Stimulated activated CD4-positive, alpha-beta T cell treated with anti-CD3 and anti-CD28 coated beads, Interleukin-12 subunit alpha, Interleukin-12 subunit beta, amount 100 ng/mL, for 4 hours (primary cell): ENCODE measurements around the gene IFRD2.
"Not testable (repeated sequence)": the region's sequence is repeated elsewhere in the genome, so short reads cannot be mapped to it uniquely, and the experiment has no call there.

Source experiments
- DNase-seq: peaks from one replicate; pipeline ENCODE4 v3.0.0-alpha.2; 2020

IFRD2 gene

DNA sequence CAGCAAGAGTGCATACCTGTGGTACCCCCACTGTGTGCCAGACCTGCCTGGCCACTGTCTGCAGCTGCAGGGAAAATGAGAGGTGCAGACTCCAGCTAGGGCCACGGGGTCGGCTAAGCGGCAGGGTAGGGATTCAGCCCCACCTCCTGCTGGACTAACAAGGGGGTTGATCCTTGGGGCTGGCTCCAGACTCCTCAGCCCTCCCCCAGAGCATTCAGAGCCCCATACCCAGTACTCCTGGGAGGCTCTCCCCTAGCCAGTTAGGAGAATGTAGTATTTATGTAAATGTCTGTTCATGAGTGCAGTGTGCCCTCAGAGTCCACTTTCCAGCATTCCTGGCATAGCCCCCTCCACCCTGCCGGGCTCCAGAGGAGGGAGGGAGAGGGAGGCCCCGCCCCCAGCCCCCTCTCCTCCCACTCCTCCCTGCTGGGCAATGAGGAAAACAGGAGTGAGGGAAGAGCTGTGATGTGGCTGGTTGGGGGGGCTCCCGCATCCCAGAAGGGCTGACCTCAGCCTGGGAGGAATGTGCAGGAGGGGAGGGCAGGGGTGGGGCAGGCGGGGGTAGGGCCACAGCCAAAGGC is 27.8 kb downstream of the IFRD2 start:
- no peak for DNase-seq

DNA sequence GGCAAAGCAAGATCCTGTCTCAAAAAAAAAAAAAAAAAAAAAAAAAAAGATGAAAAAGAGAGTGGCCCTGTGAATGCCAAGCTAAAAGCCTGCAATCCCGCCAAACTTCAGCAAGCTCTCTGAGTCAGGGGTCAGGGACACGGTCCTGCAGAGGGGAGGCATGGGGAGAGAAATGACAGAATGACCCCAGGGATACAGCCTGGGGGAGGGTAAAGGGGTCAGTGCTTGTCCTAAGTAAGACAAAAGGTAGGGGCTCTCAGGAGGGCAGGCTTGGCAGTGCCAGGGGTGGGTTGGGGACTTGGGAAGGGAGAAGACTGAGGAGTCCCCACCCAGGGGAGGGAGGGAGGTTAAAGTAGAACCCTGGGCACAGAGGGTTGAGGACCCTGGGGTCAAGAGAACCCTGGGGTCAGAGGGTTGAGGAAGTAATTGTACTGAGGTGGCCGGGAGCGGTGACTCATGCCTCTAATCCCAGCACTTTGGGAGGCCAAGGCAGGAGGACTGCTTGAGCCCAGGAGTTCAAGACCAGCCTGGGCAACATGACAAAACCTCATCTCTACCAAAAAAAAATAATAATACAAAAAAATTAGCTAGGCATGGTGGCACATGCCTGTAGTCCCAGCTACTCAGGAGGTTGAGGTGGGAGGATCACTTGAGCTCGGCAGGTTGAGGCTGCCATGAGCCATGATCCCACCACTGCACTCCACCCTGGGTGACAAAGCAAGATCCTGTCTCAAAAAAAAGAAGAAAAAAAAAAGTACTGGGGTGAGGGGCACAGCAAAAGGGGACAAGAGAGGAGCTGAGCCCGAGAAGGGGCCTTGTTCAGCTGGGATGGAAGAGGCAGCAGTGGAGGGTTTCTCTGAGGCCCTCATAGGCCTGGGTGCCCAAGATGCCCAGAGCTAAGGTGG is 28.5 kb downstream of the IFRD2 start:
- no peak for DNase-seq

DNA sequence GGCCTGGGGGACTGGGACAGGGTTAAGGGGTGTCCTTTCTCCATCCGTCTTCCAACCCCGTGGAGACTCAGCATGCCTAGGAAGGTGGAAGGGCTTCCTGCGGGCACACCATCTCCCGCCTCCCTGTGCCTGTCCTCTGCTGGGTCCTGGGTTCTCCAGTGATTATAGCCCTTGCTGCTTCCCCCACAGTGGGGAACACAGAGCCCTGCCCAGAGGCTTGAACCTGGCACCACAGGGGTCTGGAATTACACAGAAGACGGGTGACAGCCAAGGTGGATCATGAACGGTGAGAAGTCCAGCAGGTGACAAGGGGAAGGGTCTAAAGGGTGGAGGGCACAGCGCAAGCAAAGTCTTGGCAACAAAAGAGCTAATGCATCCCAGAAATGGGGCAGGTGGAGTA is 29.5 kb downstream of the IFRD2 start:
- no peak for DNase-seq

- DNase-seq, result not testable (repeated sequence)
Observed at GRCh38 chr3:50262200-50262599, 30.0 kb downstream of the IFRD2 start.

- no peak for DNase-seq
Observed at GRCh38 chr3:50261505-50261904, 30.7 kb downstream of the IFRD2 start.

DNA sequence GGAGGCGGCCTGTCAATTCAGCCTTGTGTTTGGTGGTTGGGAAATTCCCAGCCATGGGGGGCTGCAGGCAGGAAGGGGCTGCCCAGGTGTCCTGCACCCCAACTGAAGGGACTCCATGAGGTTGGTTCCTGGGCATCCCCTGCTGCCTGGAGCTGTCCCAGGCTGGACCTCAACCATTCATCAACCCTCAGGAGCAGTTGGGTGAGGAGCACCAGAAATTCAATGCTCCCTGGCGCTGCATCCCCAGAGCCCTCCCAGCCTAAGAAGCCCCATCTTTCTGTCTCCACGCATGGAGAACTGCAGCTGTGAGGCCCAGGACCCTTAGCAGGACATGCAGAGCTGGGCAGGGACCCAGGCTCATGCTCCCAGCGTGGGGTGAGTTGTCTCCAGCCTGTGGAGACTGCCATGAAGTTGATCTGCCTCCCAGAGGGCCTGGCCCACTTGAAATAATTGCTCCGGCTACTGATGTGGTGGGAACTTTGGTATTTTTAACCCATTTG is 31.2 kb downstream of the IFRD2 start:
- DNase-seq, result no peak

GRCh38 chr3:50260027-50260941 is 31.9 kb downstream of the IFRD2 start:
- DNase-seq, result peak; percentile 83

GRCh38 chr3:50259432-50260026 is 32.7 kb downstream of the IFRD2 start:
- DNase-seq, result no peak

DNA sequence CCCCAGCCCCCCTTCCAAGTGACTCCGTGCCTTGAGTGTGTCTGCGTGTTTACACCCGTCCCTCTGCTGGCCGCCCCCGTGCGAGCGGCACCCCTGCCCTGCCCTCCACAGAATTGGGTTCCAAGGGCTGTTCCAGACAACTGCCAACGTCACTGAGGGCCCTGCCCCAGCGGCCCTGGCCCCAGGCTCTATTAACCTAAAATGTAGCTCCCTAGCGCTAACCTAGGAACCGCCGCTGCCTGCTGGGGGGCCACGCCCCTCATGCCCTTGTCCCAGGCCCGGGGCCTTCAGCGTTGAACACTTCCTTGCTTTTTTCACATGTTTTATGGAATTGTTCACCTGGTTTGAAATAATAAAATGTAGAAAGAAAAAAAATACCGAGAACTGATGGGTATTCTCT is 33.2 kb downstream of the IFRD2 start:
- DNase-seq, result no peak

- DNase-seq, result no peak
Observed at GRCh38 chr3:50258029-50258680, 34.1 kb downstream of the IFRD2 start.

GRCh38 chr3:50256978-50257890 is 35.0 kb downstream of the IFRD2 start:
- peak; percentile 52 for DNase-seq

GRCh38 chr3:50255251-50255615 is 37.0 kb downstream of the IFRD2 start:
- DNase-seq, result no peak

DNA sequence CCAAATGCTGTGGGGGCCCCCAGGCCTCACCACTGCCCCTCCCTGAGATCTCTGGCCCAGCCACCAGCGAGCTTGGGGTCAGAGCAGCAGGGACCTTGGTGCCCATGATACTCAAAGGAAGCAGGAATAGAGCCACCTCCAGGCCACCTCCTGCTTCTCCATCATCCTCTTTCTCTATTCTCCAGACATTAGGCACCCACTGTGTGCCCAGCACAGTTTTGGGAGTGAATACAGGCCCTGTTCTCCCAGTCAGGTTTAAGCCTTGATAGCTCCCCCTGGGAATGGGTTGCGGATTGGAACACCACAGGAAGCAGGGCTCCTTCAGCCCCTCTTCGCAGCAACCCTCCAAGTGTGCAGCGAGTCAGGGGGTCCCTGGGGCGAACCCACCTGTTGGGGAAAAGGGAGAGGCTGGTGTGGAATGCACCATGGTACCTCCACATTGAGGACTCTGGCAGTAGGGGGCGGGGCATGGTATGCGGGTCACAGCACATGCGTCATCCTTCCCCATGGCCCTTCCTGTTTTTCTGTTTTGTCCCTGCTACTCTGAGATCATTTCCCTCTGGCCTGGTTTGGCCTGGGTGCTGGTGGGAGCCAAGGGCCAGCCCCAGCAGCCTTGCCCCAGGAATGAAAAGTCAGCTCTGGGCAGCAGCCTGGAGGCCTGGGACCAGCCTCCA is 37.5 kb downstream of the IFRD2 start:
- DNase-seq, result no peak

DNA sequence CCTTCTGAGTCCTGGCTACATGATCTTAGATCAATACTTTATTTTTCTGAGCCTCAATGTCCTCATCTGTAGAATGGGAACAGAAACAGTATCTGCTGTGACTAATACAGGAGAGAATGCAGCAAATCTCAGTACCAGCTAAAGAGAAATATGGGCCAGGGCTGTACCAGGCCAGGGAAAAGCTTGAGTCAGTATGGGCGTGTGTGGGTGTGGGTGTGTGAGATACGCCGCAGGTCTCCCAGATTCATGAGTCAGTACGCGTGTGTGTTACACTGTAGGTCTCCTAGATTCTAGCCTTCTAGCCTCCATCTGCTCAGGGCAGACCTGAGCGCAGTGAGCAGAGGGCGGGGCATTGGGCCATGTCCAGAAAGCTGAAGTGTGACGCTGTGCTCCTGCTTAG is 41.0 kb downstream of the IFRD2 start:
- DNase-seq, result peak; percentile 45

GRCh38 chr3:50250514-50250913 is 41.7 kb downstream of the IFRD2 start:
- DNase-seq, result no peak

GRCh38 chr3:50249457-50249856 is 42.8 kb downstream of the IFRD2 start:
- DNase-seq, result no peak

DNA sequence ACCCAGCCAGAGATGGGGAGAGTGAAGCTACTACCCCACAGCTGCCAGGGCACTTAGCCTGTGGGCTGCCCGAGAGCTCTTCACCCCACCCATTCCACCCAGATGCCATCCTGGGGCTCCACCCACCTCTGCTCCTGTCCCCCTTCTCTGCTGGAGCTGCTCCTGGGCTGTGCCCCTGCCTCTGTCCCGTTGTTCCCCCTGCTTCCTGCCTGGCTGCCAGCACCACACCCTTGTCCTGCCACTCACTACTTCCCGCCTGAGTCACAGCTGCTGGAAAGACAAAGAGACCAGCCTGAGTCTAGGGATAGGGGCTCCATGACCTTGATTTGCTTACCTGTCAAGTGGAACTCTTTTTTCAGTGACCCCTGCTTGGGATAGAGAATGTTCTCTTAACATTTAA is 43.8 kb downstream of the IFRD2 start:
- no peak for DNase-seq

DNA sequence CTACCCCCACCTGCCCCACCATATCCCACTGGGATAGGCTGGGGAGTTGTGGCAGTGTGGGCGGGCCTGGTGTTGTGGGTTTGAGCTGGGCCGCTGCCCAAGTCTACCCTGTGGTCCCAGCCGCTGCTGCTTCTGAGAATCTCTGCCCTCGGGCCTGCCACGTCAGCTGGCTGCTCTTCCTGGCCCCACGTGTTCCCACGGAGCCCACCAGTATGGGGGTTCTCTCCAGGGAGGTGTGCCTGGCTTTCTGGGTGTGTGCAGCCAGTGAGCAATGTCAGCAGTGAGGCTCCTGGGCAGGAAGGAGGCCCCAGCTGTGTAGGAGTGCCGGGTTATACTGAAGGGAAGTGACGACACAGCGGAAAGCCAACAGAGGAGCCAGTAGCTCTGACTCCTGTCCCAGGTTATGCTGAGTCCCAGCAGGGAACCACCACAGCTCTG is 45.7 kb downstream of the IFRD2 start:
- peak; percentile 74 for DNase-seq

- DNase-seq, result peak; percentile 98
Observed at GRCh38 chr3:50245831-50246516, 46.3 kb downstream of the IFRD2 start.

GRCh38 chr3:50245251-50245745 is 46.9 kb downstream of the IFRD2 start:
- DNase-seq, result no peak
